ENCODE results near the gene SYF2.
A peak's percentile ranks its signal among the peaks of the same experiment; 100 is the strongest.

The SYF2 gene

GRCh38 chr1:25232866-25233784, 823 bp upstream of the SYF2 start:
- H3K9me3 ChIP-seq (ENCODE audit: control insufficient read depth, insufficient read depth, low read length): no peaks in the 10 kb centered on the region
- H3K36me3 ChIP-seq (ENCODE audit: insufficient read depth, low read length): peaks cover 7% of the 10 kb centered on the region
- peaks cover 3% of the 10 kb centered on the region; the same call in 1 of the 2 replicates for H3K4me1 ChIP-seq (ENCODE audit: insufficient read depth, low read length)
- peak overlapping the region; percentile 83 for H3K9ac ChIP-seq (ENCODE audit: low read depth, low read length)

- no peak overlapping the region for H3K9ac ChIP-seq (ENCODE audit: low read depth, low read length)
- H3K4me1 ChIP-seq (ENCODE audit: insufficient read depth, low read length): no peaks in the 10 kb centered on the region
- H3K36me3 ChIP-seq (ENCODE audit: insufficient read depth, low read length): peaks cover 28% of the 10 kb centered on the region
- H3K9me3 ChIP-seq (ENCODE audit: control insufficient read depth, insufficient read depth, low read length): no peaks in the 10 kb centered on the region
Measured at GRCh38 chr1:25223471-25223870, 8.8 kb downstream of the SYF2 start.

DNA sequence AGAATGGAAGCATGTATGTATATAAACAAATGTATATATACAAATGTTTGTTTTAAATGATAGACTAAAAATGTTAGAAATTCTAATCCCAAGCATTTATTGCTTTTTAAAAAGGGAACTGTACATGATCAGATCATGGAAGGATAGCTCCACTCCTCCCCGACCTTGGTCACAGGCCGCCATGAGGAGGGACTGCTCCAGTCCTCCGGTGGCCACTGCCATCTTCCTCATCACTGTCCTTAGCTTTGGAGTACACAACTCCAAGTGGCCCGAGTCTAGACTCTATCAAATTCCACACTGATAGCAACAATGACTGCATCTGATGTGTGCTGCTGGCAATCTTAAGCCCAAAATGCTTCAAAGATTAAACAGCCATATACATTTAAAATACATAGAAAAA, 9.7 kb downstream of the SYF2 start:
- Histone ChIP-seq H3K36me3 (ENCODE audit: insufficient read depth, low read length) (peaks cover 24% of the 10 kb centered on the region), H3K9ac (ENCODE audit: low read depth, low read length) (no peak overlapping the region), H3K9me3 (ENCODE audit: control insufficient read depth, insufficient read depth, low read length) (no peaks in the 10 kb centered on the region), H3K4me1 (ENCODE audit: insufficient read depth, low read length) (no peaks in the 10 kb centered on the region)

- Histone ChIP-seq H3K9ac (ENCODE audit: low read depth, low read length) (no peak overlapping the region), H3K9me3 (ENCODE audit: control insufficient read depth, insufficient read depth, low read length) (no peaks in the 10 kb centered on the region), H3K4me1 (ENCODE audit: insufficient read depth, low read length) (no peaks in the 10 kb centered on the region), H3K36me3 (ENCODE audit: insufficient read depth, low read length) (peaks cover 16% of the 10 kb centered on the region)
Measured at GRCh38 chr1:25220666-25221065, 11.6 kb downstream of the SYF2 start.

DNA sequence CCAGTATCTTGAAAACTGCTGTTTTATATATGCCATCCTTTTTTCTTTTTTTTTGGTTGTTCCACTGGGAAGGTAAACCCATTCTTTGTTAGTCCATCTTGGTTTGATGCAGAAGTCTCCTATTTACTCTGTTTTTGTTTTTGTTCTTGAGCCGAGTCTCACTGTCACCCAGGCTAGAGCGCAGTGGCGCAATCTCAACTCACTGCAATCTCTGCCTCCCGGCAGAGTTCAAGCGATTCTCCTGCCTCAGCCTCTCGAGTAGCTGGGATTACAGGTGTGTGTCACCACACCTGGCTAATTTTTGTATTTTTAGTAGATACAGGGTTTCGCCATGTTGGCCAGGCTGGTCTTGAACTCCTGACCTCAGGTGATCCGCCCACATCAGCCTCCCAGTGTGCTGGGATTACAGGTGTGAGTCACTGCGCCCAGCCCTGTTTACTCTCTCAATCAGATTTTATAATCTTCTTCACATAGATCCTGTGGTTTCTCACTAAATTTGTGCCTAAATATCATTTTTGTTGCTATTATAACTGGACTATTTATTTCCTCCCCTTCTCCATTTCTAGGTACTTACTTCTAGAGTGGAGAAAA, 12.5 kb downstream of the SYF2 start:
- Histone ChIP-seq H3K9ac (ENCODE audit: low read depth, low read length) (no peak overlapping the region), H3K36me3 (ENCODE audit: insufficient read depth, low read length) (peaks cover 16% of the 10 kb centered on the region), H3K4me1 (ENCODE audit: insufficient read depth, low read length) (no peaks in the 10 kb centered on the region), H3K9me3 (ENCODE audit: control insufficient read depth, insufficient read depth, low read length) (no peaks in the 10 kb centered on the region)

- Histone ChIP-seq H3K9ac (ENCODE audit: low read depth, low read length) (no peak overlapping the region), H3K9me3 (ENCODE audit: control insufficient read depth, insufficient read depth, low read length) (no peaks in the 10 kb centered on the region), H3K36me3 (ENCODE audit: insufficient read depth, low read length) (peaks cover 12% of the 10 kb centered on the region; the same call in 1 of the 2 replicates), H3K4me1 (ENCODE audit: insufficient read depth, low read length) (no peaks in the 10 kb centered on the region)
Measured at GRCh38 chr1:25217598-25218232, 14.6 kb downstream of the SYF2 start.

DNA sequence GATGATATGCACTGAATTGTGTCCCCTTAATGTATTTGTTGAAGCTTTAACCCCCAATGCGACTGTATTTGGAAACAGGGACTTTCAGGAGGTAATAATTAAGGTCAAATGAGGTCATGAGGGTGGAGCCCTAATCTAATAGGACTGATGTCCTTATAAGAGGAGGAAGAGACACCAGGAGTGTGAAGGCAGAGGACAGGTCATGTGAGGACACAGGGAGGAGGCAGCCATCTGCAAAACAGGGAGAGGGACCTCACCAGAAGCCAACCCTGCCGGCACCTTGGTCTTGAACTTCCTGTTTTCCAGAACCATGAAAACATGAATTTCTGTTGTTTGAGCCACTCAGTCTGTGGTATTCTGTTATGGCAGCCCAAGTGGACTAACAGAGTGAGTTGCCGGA, 15.3 kb downstream of the SYF2 start:
- Histone ChIP-seq H3K36me3 (ENCODE audit: insufficient read depth, low read length) (peaks cover 6% of the 10 kb centered on the region; the same call in 1 of the 2 replicates), H3K9ac (ENCODE audit: low read depth, low read length) (no peak overlapping the region), H3K4me1 (ENCODE audit: insufficient read depth, low read length) (no peaks in the 10 kb centered on the region), H3K9me3 (ENCODE audit: control insufficient read depth, insufficient read depth, low read length) (no peaks in the 10 kb centered on the region)

DNA sequence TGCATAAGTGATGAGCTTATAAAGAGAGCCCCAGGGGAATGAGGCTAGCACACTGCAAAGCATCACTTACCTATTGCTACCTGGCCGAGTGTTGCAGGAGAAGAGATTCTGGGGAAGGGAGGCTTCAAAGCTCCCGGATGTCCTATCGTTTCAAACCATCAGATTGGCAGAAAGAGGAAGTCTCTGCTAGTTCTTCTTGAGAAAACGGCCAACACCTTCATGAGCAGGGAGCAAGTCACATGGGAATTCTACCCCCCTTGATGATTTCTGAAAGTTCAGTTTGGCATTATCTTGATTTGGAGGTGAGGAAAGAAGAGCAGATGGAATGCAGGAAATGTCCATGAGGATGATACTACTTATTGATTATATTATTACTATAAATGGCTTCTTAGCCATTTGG, 16.2 kb downstream of the SYF2 start:
- H3K9me3 ChIP-seq (ENCODE audit: control insufficient read depth, insufficient read depth, low read length): no peaks in the 10 kb centered on the region
- no peaks in the 10 kb centered on the region; the same call in 1 of the 2 replicates for H3K36me3 ChIP-seq (ENCODE audit: insufficient read depth, low read length)
- no peak overlapping the region for H3K9ac ChIP-seq (ENCODE audit: low read depth, low read length)
- H3K4me1 ChIP-seq (ENCODE audit: insufficient read depth, low read length): no peaks in the 10 kb centered on the region

DNA sequence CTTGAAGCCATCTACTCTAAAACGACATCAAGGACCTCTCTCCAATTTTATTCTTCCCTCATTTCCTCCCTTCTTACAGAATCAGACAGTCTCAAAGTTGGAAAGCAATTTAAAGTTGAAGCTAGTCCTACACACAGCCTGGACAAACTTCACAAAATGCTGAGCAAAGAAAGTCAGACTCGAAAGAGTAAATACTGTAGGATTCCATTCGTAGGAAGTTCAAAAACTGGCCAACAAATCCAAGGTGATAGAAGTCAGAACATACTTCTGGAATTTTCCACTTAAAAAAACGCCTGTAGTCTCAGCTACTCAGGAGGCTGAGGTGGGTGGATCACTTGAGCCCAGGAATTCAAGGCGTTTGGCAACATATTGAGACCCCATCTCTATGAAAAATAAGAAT, 19.6 kb downstream of the SYF2 start:
- no peaks in the 10 kb centered on the region for H3K36me3 ChIP-seq (ENCODE audit: insufficient read depth, low read length)
- H3K9ac ChIP-seq (ENCODE audit: low read depth, low read length): no peak overlapping the region
- H3K9me3 ChIP-seq (ENCODE audit: control insufficient read depth, insufficient read depth, low read length): no peaks in the 10 kb centered on the region
- no peaks in the 10 kb centered on the region for H3K4me1 ChIP-seq (ENCODE audit: insufficient read depth, low read length)

- no peaks in the 10 kb centered on the region for H3K4me1 ChIP-seq (ENCODE audit: insufficient read depth, low read length)
- H3K36me3 ChIP-seq (ENCODE audit: insufficient read depth, low read length): no peaks in the 10 kb centered on the region
- H3K9ac ChIP-seq (ENCODE audit: low read depth, low read length): no peak overlapping the region
- no peaks in the 10 kb centered on the region for H3K9me3 ChIP-seq (ENCODE audit: control insufficient read depth, insufficient read depth, low read length)
Measured at GRCh38 chr1:25210728-25211127, 21.6 kb downstream of the SYF2 start.

GRCh38 chr1:25209516-25209915, 22.8 kb downstream of the SYF2 start:
- H3K4me1 ChIP-seq (ENCODE audit: insufficient read depth, low read length): no peaks in the 10 kb centered on the region

GRCh38 chr1:25208561-25209222, 23.6 kb downstream of the SYF2 start:
- no peaks in the 10 kb centered on the region for H3K36me3 ChIP-seq (ENCODE audit: insufficient read depth, low read length)
- H3K9ac ChIP-seq (ENCODE audit: low read depth, low read length): no peak overlapping the region
- no peaks in the 10 kb centered on the region for H3K9me3 ChIP-seq (ENCODE audit: control insufficient read depth, insufficient read depth, low read length)
- peaks cover 5% of the 10 kb centered on the region for H3K4me1 ChIP-seq (ENCODE audit: insufficient read depth, low read length)

More at GRCh38 chr1:25209516-25209915, 22.8 kb downstream of the SYF2 start:
- Histone ChIP-seq H3K9ac (ENCODE audit: low read depth, low read length) (no peak overlapping the region), H3K36me3 (ENCODE audit: insufficient read depth, low read length) (no peaks in the 10 kb centered on the region), H3K9me3 (ENCODE audit: control insufficient read depth, insufficient read depth, low read length) (no peaks in the 10 kb centered on the region)

DNA sequence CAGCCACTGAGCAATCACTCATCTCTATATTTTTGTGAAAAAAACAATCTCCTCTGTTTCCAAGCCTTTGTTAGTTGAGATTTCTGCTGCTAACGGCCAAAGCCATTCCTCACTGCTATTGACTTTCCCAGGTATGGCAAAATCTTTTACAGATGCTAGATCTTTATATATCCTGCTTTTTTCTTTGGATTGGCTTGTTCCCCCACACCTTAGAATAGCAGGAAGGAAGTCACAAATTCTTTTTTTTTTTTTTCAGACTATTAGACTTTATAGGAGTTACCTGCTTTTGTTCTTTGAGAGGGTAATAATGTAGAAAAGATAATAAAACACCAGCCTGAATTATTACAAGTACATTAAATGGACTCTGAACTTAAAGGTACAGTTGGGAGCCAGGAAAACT, 24.2 kb downstream of the SYF2 start:
- H3K36me3 ChIP-seq (ENCODE audit: insufficient read depth, low read length): no peaks in the 10 kb centered on the region
- no peaks in the 10 kb centered on the region for H3K9me3 ChIP-seq (ENCODE audit: control insufficient read depth, insufficient read depth, low read length)
- H3K4me1 ChIP-seq (ENCODE audit: insufficient read depth, low read length): peaks cover 5% of the 10 kb centered on the region
- no peak overlapping the region for H3K9ac ChIP-seq (ENCODE audit: low read depth, low read length)

- no peaks in the 10 kb centered on the region for H3K9me3 ChIP-seq (ENCODE audit: control insufficient read depth, insufficient read depth, low read length)
- H3K9ac ChIP-seq (ENCODE audit: low read depth, low read length): no peak overlapping the region
- H3K36me3 ChIP-seq (ENCODE audit: insufficient read depth, low read length): no peaks in the 10 kb centered on the region
- peaks cover 5% of the 10 kb centered on the region for H3K4me1 ChIP-seq (ENCODE audit: insufficient read depth, low read length)
Measured at GRCh38 chr1:25206201-25206600, 26.1 kb downstream of the SYF2 start.
